AG08396 (cell line): ENCODE results near the gene NKX6-2.

ENCODE experiments used
- DNase-seq: peaks from one replicate; pipeline ENCODE4 v3.0.0; 2012; ENCODE audit warnings: low spot score, mixed read lengths

NKX6-2 gene

DNA sequence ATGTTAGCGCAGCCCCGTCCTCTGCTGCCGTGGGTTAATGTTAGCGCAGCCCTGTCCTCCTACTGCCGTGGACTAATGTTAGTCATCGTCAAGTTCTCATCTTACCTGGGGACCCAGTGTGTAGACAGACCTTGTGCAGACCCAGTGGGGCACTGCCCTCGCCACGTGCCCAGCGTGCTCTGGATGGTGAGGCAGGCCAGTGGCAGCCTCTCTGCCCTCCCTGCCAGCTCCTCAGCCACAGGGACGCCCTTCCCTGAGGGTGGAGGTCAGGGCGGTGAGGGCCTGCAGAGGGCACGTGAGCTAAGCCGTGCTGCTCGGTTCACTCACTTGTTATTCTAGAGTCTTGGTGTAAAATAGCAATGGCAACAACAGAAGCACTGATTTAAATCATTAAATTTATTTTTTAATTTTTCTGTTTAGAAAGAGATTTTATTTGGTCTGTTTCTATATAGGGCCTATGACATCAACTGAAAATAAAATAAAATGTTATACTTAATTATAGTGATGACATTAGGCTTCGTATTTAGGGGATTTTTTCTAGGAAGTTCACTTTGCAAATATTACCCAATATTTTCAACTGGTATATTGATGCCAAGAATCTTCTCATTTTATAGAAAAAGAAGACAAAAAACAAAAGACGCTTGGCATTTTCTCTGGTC, 48.4 kb downstream of the NKX6-2 start:
- DNase-seq: no peak

DNA sequence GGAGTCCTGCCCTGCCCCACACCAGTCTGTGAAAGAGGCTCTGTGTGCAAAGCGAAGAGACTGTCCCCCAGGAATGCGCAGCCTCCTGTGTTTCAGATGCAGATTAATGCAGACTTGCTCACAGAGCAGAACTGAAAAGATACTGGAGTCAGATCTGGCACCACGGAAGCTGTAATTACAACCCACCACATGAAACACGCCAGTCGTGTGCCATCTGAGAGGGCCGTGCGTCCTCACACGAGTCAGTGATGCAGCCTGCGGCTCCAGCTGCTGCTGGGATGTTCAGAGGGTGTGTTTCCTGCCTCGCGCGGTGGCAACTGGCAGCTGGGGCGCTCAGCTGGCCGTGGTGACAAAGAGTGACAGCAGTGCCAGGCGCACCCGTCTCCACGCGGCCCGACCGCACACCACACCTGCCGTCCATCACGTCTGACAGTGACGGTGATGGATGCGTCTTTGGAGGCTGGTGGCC, 50.0 kb downstream of the NKX6-2 start:
- no peak for DNase-seq

GRCh38 chr10:132735341-132735775, 50.6 kb downstream of the NKX6-2 start:
- no peak for DNase-seq

DNA sequence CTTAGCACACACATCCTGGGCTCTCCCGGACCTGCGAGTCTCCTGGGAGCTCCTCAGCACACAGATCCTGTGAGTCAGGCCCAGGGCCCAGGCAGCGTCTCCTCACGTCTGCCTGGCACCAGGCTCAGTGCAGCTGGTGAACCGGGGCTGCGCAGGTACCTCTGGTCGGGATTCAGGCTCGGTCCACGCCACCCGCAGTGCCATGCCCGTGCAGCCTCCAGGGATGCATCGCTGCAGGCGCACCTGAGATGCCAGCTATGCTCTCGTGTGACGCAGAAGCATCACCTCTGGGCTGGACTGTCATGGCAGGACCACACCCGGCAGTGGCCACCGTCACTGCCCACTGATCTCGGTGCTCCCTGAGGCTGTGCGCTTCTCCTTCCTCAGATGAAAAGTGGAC, 52.0 kb downstream of the NKX6-2 start:
- DNase-seq: no peak
